ENCODE measurements around the gene SPIN1. TPM values are rescaled to one million over a fixed set of nuclear protein-coding genes. Genes with fewer than 3 reads are reported as not detected.
"Not testable (repeated sequence)": the region's sequence is repeated elsewhere in the genome, so short reads cannot be mapped to it uniquely, and the experiment has no call there.

SPIN1 gene
- total RNA-seq (10 to 100 TPM in 2 of 4 donors, 1 to 10 TPM in 2; 4.1 to 17.2 (median 9.4) TPM), polyA plus RNA-seq (1 to 10 TPM; 2.5 to 9.2 (median 3.7) TPM)
- long read RNA-seq, donor 1, full-length matches to known transcripts, result 4 of 7 reads
- long read RNA-seq, donor 1, partial matches to known transcripts, result 0 of 7 reads
- long read RNA-seq, donor 1, other reads (novel, unspliced or antisense), result 3 of 7 reads
- long read RNA-seq, donor 2, full-length matches to known transcripts, result 1 of 4 reads
- long read RNA-seq, donor 2, partial matches to known transcripts, result 0 of 4 reads
- long read RNA-seq, donor 2, other reads (novel, unspliced or antisense), result 3 of 4 reads

DNA sequence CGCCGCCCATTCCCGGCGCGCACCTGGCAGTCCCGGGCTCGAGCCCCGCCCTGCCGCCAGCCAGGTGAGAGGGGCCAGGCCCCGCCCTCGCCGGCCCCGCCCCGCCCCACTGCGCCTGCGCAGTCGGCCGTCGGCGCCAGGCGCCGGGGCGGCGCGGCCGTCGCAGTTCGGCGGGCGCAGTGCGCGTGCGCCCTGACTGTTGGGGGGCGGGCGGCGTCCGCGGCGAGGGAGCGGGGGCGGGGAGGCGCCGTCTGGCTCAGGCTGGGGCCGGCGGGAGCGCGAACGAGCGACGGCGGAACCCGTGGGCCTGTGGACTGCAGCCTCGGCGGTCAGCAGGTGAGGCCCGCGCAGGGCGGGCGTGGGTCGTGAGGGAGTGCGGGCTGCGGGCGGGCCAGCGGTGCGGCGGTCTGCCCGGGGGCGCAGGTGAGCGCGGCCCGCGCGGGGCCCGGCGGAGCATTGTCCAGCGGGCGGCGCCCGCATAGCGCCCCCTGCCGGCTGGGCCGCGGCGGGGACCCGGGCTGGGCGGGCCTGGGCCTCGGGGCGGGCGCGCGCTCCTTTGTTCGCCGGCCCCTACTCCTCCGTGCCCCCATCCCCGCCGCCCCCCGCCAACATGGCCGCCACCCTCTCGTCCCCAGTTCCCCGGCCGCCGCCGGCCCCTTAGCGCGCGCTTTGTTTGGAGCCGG is at the start of gene SPIN1:
Gene SPIN1 (plus strand): TSS at position 242 of the 683 bp plus-strand sequence. CDS start 38,096 bp downstream, outside the sequence.
- Histone ChIP-seq H3K27ac (peak within 1 kb of the TSS; percentile 71), H3K4me1 (no peaks in the 10 kb centered on the region), H3K27me3 (ENCODE audit: insufficient read depth in 3 of 3, low read length in 2 of 3) (no peaks in the 10 kb centered on the region), H3K4me3 (peak within 1 kb of the TSS; percentile 88), H3K36me3 (ENCODE audit: insufficient read depth in 1 of 2, low read depth in 1 of 2) (no peaks in the 10 kb centered on the region), H3K9me3 (no peaks in the 10 kb centered on the region)
- TF ChIP-seq, protein P1, sequence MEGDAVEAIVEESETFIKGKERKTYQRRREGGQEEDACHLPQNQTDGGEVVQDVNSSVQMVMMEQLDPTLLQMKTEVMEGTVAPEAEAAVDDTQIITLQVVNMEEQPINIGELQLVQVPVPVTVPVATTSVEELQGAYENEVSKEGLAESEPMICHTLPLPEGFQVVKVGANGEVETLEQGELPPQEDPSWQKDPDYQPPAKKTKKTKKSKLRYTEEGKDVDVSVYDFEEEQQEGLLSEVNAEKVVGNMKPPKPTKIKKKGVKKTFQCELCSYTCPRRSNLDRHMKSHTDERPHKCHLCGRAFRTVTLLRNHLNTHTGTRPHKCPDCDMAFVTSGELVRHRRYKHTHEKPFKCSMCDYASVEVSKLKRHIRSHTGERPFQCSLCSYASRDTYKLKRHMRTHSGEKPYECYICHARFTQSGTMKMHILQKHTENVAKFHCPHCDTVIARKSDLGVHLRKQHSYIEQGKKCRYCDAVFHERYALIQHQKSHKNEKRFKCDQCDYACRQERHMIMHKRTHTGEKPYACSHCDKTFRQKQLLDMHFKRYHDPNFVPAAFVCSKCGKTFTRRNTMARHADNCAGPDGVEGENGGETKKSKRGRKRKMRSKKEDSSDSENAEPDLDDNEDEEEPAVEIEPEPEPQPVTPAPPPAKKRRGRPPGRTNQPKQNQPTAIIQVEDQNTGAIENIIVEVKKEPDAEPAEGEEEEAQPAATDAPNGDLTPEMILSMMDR (IDR thresholded peaks at IDR 0.05), result peak; percentile 65
- ATAC-seq (peak; percentile 74 to 89 (median 80)), DNase-seq (peak; percentile 79 to 84)
- WGBS, 3 donors, result 0 to 1% (median 0%) methylated on average over 10 to 106 of the region's 106 CpGs
- intact Hi-C loops (cut with DNase I), result loop anchor here in 1 of 2 donors (5.0 kb wide), 1 partner anchor 436 kb away; no protein-coding TSS in a partner anchor

DNA sequence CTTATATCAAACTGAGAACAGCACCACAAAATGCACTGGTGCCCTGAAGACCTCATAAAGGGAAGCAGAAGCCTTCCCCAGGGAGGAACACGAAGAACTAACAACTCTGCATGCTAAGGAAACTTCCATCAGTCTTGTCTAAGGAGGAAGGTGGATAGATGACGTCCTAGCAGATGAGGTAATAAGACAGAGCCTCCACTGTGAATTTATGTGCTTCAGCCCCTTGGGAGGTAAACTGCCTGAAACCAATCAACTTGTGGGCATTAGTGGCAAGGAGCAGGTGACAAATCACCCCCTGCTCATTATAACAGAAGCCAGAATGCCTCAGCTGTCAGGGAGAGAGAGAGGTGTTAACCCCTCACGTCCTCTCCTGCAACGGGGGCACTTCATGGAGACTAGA is 48.9 kb upstream of the SPIN1 start:
- intact Hi-C loops (cut with DNase I), result no loop called here
- WGBS, 3 donors, result 18 to 21% (median 19%) methylated on average over 4 of the region's 4 CpGs
- H3K4me3 ChIP-seq, result no peak overlapping the region
- no peaks in the 10 kb centered on the region for H3K27me3 ChIP-seq (ENCODE audit: insufficient read depth in 3 of 3, low read length in 2 of 3)
- no peak overlapping the region for H3K27ac ChIP-seq
- H3K36me3 ChIP-seq (ENCODE audit: insufficient read depth in 1 of 2, low read depth in 1 of 2), result no peaks in the 10 kb centered on the region
- no peaks in the 10 kb centered on the region for H3K9me3 ChIP-seq
- DNase-seq (no peak), ATAC-seq (no peak)
- TF ChIP-seq, protein P1 (IDR thresholded peaks at IDR 0.05), result no peak
- H3K4me1 ChIP-seq, result no peaks in the 10 kb centered on the region

DNA sequence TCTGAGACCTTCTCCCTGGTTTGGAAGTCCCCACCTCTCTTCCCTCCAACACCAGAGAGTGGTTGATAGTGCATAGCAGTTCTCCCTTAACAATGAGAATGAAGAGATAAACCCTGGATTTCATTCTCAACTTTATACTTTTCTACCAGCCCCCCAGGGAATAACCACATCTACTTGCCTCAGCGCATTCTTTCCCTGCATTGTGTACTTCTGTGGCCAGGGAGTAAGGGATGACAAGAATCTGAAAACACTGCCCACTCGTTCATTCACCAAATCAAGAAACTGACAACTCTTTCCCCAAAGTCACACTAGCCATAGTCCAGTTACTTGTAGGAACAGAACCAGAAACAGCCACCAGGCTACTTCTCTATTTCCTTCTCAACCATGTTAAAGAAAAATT is 46.0 kb upstream of the SPIN1 start:
- no peaks in the 10 kb centered on the region for H3K36me3 ChIP-seq (ENCODE audit: insufficient read depth in 1 of 2, low read depth in 1 of 2)
- no peak overlapping the region for H3K27ac ChIP-seq
- intact Hi-C loops (cut with DNase I), result no loop called here
- no peaks in the 10 kb centered on the region for H3K4me1 ChIP-seq
- no peak for ATAC-seq
- 67 to 69% (median 67%) methylated on average over 2 of the region's 2 CpGs for WGBS, 3 donors
- TF ChIP-seq, protein P1 (IDR thresholded peaks at IDR 0.05), result no peak
- H3K4me3 ChIP-seq, result no peak overlapping the region
- no peaks in the 10 kb centered on the region for H3K9me3 ChIP-seq
- DNase-seq, result no peak
- H3K27me3 ChIP-seq (ENCODE audit: insufficient read depth in 3 of 3, low read length in 2 of 3), result no peaks in the 10 kb centered on the region

DNA sequence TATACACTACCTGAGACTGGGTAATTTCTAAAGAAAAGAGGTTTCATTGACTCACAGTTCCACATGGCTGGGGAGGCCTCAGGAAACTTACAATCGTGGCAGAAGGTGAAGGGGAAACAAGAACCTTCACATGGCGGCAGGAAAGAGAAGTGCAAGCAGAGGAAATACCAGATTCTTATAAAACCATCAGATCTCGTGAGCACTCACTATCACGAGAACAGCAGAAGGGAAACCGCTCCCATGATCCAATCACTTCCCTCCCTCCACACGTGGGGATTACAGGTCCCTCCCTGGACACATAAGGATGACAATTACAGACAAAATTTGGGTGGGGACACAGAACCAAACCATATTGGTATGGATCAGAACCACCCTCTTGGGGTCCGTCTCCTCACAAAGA is 44.2 kb upstream of the SPIN1 start:
- Histone ChIP-seq H3K27ac (no peak overlapping the region), H3K4me1 (no peaks in the 10 kb centered on the region), H3K27me3 (ENCODE audit: insufficient read depth in 3 of 3, low read length in 2 of 3) (no peaks in the 10 kb centered on the region), H3K36me3 (ENCODE audit: insufficient read depth in 1 of 2, low read depth in 1 of 2) (no peaks in the 10 kb centered on the region), H3K9me3 (no peaks in the 10 kb centered on the region), H3K4me3 (no peak overlapping the region)
- DNase-seq (no peak), ATAC-seq (no peak)
- TF ChIP-seq, protein P1 (IDR thresholded peaks at IDR 0.05), result no peak
- intact Hi-C loops (cut with DNase I), result no loop called here
- WGBS, 3 donors, result 71 to 82% (median 82%) methylated on average over 7 of the region's 7 CpGs

DNA sequence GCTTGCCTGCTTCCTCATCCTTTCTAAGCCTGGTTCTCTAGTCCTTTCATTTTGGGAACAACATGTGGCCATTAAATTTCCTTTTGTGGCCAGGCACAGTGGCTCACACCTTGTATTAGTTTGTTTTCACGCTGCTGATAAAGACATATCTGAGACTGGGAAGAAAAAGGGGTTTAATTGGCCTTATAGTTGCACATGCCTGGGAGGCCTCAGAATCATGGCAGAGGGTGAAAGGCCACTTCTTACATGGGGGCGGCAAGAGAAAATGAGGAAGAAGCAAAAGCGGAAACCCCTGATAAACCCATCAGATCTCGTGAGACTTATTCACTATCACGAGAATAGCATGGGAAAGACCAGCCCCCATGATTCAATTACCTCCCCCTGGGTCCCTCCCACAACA is 37.9 kb upstream of the SPIN1 start:
- ATAC-seq; H3K27me3 ChIP-seq (ENCODE audit: insufficient read depth in 3 of 3, low read length in 2 of 3); H3K36me3 ChIP-seq (ENCODE audit: insufficient read depth in 1 of 2, low read depth in 1 of 2); H3K4me3 ChIP-seq; intact Hi-C loops (cut with DNase I); H3K9me3 ChIP-seq; DNase-seq; H3K4me1 ChIP-seq; H3K27ac ChIP-seq: not testable (repeated sequence)
- 81 to 97% (median 95%) methylated on average over 4 to 5 of the region's 5 CpGs for WGBS, 3 donors

Measured in psoas muscle (tissue), 8 donors.